ENCODE data around the gene ITGA6. TPM values are rescaled to one million over a fixed set of nuclear protein-coding genes. Genes with fewer than 3 reads are reported as not detected.

ITGA6 gene
- polyA plus RNA-seq (ENCODE audit: insufficient read length in 4 of 4), result 100 to 1,000 TPM in 2 of 4 donors, 10 to 100 TPM in 2; 90.8 to 121 (median 98.6) TPM

DNA sequence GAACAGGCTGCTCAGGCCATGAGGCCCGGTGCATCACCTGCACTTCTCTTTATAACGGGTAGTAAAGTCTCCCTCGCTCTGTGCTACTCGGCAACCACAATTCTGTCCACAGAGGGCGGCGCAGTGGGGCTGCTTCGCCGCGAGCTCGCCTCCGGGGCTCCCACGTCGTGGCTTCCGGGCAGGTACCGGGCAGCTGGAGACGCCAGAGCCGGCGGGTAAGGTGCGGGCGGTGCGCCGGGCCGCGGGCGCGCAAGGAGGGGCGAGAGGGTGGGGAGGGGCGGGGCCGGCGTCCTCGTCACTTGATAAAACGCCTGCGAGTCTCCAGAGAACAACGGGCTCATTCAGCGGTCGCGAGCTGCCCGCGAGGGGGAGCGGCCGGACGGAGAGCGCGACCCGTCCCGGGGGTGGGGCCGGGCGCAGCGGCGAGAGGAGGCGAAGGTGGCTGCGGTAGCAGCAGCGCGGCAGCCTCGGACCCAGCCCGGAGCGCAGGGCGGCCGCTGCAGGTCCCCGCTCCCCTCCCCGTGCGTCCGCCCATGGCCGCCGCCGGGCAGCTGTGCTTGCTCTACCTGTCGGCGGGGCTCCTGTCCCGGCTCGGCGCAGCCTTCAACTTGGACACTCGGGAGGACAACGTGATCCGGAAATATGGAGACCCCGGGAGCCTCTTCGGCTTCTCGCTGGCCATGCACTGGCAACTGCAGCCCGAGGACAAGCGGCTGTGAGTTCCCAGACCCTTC, at the start of gene ITGA6:
TSS of gene ITGA6 (plus strand) at position 331 of the 734 bp plus-strand sequence.
- peak in 1 of 4 donors; percentile 58 for DNase-seq (ENCODE audit: low read depth in 4 of 4, low spot score in 2 of 4)

DNA sequence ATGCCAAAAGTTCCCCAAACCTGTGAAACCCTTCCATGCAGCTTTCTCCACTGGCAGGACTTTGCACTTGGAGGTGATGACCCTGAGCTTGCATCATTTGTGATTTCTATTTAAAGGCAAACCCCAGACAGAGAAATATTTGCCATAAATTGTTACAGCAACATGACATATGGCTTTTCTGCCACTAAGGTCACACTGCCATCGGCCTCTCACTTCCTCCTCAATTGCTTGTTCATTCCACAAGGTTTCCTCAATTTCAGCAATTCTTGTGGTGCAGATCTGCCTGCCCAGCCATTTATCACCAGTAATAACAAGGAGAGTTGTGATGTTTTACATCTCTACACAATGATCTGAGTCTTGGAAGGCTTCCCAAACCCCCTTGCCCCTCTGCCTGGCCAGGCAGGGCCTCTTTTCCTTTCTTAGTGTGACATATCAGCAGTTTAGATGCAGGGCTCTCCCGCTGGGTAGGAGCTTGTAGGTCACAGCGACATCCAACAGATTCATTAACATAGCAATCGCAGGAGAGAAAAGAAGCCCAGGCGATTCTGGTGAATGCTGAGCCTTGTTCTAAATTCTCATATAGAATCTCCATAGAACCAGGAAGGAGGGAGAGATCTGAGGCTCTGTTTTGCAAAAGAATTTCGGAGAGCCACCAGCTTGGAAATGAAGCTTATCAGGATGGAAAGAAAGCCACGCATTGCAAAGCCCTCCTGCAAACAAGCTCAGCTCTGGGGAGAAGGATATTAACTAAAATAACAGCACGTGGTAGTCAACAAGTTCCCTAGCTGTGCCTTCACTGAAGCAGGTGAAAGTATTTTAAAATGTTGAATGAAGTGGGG, 46.7 kb upstream of the ITGA6 start:
- DNase-seq (ENCODE audit: low read depth in 4 of 4, low spot score in 2 of 4), result no peak

DNA sequence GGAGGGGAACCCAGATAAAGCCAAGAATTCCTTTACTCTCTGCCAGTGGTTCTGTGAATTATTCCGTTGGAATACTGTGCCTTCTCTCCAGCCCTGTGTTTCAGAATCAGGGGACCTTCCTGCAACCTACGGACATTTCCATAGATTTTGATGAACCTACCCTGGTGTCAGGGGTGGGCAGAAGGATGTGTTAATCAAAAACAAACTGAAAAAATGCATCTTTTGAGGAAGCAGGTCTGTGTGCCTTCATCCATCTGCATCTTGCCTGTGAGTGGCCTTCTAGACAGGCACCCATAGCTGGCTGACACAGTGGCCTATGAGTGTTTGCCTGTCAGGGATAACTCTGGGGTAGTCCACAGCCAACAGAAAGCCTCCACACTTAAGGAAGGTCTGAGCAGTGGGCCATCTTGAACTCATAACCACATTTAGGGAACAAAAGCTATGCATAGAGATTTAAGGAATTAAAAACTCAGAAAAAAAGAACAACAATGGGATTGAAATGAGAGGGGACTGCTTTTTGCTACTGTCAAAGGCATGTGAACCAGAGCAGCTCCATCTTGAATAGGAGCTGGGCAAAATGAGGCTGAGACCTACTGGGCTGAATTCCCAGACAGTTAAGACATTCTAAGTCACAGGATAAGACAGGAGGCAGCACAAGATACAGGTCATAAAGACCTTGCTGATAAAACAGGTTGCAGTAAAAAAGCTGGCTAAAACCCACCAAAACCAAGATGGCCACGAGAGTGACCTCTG, 45.9 kb upstream of the ITGA6 start:
- DNase-seq (ENCODE audit: low read depth in 4 of 4, low spot score in 2 of 4), result no peak

DNA sequence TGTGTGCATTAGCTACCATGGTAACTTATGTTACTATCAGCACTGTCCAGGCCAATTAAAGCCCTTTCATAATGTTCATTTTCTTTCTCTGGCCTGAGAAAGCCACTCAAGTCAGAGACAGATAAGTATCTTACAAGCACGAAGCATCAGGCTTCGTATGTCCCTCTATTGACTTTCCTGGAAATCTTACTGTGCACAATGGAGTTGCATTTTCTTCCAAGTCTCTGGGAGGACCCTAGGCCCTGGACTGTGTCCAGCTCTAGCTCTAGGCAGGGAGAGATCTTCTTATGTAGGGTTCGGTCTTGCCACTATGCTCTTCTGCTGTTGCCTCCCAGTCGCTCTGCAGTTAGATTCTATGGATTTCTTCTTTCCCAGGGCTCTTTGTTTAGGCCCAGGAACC, 40.0 kb upstream of the ITGA6 start:
- no peak for DNase-seq (ENCODE audit: low read depth in 4 of 4, low spot score in 2 of 4)

DNA sequence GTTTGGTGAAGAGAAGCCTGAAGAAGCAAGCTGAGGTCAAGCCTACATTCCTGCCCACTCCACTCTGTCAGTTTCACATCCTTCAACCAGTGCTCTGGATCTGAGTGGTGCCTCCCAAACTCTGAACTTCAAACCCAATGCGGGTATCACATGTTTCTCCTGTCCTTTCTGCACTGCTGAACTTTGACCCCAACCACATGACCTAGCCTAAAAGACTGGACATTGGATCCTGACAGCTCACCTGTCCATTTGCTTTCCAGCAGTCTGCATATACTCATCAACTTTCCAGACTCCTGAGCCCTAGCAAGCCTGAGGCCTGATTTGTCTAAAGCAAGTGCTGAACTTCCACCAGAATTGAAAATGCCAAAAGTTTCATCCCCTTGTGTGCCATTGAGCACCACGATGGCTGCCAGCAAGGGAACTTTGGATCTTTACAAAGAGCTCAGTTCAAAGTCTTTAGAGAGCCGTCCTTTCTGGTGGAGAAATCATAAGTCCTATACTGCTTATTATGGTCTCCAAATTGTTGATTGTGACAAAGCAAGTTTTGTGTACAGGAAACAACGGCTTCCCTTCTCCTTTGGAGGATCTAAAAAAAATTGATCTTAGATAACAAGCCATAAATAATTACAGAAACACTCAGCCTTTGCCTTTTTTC, 37.6 kb upstream of the ITGA6 start:
- no peak for DNase-seq (ENCODE audit: low read depth in 4 of 4, low spot score in 2 of 4)

DNA sequence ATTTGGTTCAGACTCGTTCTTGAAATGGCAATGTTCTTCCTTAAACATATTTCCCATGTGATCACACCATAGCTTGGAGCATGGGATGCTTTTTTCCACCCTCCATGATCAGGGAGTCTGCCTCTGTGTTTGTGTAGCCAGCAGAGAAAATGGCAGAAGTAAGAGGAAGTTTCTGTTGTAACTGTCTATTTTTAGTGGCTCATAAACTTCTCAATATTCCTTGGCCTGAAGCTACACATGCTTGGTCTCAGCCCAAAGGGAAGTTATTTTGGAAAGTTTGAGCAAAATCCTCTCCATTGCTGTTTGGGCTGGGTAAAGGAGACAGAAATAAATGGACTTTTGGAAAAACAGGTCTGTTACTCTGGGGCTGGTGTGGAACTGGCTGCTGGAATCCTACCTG, 33.4 kb upstream of the ITGA6 start:
- no peak for DNase-seq (ENCODE audit: low read depth in 4 of 4, low spot score in 2 of 4)

DNA sequence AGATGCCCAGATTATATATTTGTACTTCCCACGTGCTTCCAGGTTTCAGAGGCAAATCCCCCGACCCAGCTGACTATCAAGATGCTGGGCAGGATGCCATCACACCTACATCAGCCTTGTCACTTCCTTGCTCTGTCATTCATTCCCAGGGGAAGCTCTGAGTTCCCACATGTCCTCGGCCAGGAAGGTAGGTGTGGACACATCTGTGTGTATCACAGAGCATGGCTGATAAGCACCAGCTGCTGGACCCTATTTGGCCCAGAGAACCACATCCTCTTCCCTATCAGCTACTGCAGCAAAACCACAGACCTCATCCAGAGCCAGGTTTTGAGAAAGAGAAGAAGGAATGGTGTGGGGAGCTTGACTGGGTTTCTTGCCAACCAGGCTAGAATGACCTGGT, 31.9 kb upstream of the ITGA6 start:
- DNase-seq (ENCODE audit: low read depth in 4 of 4, low spot score in 2 of 4), result no peak

DNA sequence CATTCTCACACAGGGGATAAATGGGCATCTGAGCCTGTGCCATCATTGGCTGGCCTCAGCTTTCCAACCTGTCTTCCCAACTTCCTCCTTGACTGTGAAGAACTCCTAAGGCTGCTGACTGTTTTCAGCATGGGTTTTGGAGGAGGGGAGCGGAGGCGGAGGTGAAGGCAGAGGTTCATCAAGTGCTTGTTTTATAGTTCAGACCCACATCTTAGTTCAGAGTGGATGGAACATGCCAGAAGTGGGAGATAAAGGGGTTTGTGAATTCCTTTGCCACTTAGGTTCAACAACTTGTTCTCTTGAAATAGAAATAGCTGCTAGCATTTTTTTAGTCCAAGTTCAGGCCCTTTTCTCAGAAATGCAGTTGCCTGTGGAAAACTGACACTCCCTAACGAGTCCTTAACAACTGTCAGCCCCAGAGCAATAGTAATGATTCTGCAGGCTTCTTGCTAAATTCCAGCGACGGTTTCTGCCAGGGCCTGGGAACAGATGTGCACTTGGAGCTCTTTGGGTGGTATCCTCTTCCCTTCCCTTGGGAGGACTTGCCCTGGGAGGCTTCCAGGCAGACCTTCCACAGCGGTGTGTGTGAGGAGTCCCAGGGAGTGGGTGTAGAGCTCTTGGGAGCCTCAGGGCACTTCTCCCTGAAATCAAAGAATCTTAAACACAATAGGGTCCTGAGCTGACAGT, 30.1 kb upstream of the ITGA6 start:
- DNase-seq (ENCODE audit: low read depth in 4 of 4, low spot score in 2 of 4), result no peak

DNA sequence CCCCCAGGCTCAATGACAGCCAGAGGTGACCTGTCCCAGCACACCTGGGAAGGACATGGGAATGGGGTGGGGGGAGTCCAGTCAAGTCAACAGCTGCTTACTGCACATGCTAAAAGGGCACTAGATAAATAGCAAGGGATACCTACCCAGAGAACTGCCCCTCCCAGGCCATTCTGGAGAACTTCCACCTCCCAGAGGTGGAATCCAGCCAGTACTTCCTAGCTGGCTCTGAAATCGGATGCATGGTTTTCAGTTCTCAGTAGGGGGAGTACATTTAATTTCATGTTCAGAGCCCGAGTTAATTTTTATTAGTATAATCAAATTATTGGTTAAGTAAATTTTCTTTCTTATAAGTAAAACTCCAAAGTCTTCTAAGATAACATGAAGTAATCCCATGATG, 28.9 kb upstream of the ITGA6 start:
- no peak for DNase-seq (ENCODE audit: low read depth in 4 of 4, low spot score in 2 of 4)

DNA sequence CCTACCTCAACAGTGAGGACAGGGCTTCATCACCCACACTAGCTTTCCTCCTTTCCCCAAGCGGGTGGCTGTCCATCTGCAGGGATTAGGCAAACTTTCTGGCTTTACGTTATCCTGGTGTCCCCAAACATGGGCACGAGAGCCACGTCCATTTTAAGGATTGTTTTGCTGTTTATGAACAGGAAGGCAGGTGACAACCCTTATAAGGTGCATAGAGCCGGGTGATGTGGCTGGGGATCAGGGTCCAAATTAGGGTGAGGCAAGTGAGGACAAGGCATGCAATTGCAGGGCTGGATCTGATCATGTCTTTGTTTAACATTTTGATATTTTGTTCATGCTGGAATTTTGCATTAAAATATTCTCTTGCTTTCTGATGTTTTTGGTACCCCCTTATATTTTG, 27.6 kb upstream of the ITGA6 start:
- DNase-seq (ENCODE audit: low read depth in 4 of 4, low spot score in 2 of 4), result no peak

DNA sequence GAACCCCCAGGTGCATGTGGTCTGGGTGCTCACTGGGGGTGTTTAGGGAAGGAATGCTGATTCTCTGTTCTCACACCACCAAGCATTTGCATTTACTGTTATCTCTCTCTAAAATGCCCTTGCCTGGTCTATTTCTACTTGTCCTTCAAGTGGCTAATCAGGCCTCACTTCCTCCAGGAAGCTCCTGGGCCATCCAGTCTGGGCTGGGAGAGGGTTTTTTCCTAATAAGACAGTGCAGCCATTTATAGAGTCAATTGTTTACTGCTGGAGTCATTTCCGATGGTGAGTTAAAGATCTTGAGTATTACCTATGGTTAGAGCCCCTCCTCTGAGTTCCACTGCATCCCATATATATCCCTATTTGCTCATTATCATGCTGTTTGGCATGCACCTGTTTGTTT, 25.2 kb upstream of the ITGA6 start:
- DNase-seq (ENCODE audit: low read depth in 4 of 4, low spot score in 2 of 4), result no peak

DNA sequence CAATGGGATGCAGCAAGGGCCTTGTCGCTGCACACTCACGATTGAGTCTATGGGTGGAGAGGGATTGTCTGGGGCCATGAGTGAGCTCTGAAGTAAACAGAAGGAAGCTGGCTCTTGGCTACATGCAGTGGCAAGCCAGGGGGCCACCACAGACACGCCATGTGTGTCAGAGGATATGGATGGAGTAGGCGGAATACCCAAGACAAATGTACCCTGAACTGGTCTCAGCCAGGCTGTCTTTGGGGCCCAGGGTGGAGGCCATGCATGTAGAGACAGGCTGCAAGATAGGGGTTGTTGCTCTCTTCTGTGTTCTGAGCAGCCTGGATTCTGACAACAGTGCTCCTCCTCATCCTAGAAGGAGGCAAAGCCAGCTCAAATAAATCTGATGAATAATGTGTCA, 24.0 kb upstream of the ITGA6 start:
- DNase-seq (ENCODE audit: low read depth in 4 of 4, low spot score in 2 of 4), result no peak

DNA sequence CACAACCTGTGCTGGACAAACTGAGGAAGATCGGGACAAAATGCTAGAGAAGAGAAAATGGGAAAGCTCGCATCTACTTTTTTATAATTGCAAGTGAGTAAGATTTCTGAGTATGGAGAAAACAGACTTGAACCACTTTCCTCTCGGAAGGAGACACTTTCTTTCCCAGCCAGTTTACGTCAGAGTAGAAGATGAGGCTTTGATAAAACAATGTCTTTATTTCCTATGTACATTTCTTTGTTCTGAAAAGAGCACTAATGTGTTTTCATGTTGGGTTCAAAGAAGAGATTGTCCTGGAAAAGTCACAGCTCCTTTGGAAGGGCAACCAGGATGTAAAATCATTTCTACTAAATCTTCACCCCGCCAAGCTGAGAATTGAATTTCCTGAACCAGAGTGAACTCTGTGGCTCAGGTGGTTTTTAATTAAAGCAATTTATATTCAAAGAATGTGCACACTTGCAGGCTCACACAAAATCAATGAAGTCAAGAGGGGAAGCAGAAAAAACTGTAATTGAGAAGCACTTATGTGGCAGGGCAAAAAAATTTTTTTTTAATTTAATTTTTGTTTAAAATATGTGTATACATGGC, 23.4 kb upstream of the ITGA6 start:
- no peak for DNase-seq (ENCODE audit: low read depth in 4 of 4, low spot score in 2 of 4)

DNA sequence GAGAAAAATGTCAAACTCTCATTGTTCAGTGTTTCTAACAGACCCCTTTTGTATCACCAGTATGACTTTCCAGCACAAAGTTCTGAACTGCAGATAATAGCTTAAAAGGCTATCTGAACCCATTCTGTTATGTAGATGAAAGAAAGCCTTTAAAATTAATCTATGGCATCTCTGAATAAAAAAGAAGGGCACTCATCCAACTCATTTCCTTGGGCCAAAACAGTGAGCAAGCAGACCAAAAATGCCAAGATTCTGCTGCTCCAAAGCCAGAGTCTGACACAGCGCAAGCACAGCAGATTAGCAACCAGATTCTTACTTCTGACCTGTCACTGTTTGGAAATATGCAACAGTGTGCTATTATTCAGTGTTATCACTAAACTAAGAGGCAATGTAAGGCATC, 22.6 kb upstream of the ITGA6 start:
- no peak for DNase-seq (ENCODE audit: low read depth in 4 of 4, low spot score in 2 of 4)

DNA sequence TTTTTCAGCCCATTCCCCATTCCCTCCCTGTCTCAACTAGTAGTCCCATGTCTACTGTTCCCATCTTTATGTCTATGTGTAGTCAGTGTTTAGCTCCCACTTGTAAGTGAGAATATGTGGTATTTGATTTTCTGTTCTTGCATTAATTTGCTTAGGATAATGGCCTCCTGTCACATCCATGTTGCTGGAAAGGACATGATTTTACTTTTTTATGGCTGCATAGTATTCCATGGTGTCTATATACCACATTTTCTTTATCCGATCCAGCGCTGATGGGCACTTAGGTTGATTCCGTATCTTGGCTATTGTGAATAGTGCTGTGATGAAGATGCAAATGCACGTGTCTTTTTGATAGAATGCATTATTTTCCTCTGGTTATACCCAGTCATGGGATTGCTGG, 21.7 kb upstream of the ITGA6 start:
- no peak for DNase-seq (ENCODE audit: low read depth in 4 of 4, low spot score in 2 of 4)

DNA sequence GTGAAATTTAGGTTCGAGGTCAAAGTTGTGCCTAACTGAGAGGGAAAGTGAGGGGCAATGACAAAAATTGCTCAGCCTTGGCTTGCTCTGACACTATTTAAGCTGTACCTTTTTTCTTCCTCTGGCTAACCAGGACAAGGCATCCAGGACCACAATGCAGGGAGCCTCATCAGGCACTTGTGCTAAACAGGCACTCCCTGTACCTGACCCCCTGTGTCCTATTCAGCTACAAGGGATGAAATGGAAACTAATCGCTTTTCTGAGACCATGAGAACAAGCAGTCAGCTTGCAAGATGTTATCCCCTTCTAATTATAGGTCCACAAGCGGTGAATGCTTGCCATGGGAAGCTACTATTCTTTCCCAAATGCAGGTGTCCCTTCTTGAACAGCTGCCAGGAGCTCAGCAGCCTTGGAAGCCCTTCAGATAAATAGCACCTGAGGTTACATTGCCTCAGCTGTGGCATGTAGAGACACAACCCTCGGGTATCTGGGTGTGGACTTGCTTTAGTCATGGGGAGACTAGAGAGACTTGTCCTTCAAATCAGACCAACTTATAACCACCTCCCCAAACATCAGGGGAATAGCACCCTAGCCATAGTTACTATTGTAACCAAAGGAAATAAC, 19.1 kb upstream of the ITGA6 start:
- DNase-seq (ENCODE audit: low read depth in 4 of 4, low spot score in 2 of 4), result no peak

DNA sequence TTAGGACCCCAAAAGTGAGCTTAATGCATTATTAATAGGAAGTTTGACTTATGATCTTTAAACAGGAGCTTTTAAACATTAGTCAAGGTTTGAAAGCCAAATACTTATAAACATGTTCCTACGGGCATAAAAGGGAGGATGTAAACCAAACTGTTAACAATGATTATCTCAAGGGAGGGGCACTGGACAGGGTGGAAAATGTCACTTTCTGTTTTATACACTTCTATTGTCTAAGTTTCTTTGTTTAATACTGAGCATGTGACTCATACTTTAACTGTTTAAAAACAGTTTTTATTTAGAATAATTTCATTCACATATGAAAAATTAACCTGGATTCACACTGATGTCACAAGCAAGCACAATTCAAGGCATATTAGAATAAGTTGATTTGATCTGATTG, 18.3 kb upstream of the ITGA6 start:
- DNase-seq (ENCODE audit: low read depth in 4 of 4, low spot score in 2 of 4), result no peak

DNA sequence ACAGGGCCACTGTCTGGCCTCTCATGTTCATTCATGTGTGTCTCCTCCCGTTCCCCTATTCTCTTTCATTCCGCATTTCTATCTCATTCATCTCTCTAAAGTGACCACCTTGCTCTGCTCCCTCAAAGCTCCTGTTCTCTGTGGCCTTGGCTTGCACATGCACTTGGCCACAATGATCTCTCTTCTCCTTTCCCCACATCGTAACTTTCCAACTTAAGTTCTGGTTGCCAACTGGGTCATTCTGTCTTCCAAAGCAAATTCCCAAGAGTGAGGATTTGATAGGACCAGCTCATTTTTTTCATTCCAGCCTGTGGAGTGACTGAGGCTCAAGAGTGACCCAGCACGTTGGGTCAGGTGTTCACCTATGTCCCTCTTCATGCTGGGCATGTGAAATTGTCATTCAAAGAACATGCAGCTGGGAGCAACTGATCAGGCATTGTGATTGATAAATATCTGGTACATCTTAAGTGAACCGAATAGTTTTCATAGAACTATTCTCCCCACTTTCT, 14.3 kb upstream of the ITGA6 start:
- DNase-seq (ENCODE audit: low read depth in 4 of 4, low spot score in 2 of 4), result no peak

DNA sequence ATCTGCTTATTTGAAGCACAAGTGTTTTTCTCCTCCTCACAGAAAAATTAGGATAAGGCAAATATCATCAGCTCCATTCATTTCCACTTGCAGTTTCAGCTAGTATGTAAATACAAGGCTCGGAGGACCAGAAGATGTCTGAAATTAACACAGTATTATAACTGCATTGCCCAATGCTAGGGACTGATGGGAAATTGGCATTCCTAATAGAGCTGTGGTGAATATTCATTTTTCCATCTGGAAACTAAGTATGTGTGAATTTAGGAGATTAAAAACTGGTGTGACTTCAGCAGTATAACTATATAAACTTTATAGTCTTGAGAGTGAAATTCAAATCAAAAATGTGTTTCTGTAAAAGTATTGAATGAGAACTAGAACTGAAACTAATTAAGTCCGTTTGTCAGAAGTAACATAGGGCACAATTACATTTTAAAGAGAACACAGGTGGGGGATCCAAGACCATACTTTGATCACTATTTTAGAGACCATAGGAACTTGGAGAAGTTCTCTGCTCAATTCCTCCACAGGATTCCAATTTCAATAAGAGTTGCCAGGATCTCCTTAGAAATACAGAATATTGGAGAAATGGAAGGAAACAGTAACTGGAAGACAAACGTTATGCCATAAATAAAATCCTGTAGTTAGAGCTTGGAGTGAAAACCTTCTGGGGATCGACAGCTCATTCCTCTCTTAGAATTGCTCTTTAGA, 12.1 kb upstream of the ITGA6 start:
- no peak for DNase-seq (ENCODE audit: low read depth in 4 of 4, low spot score in 2 of 4)
